Astrocyte of the cerebellum (primary cell): ENCODE data around the gene KCNAB1.

Experiments
- DNase-seq: peaks from one replicate; pipeline ENCODE4 v3.0.0-alpha.2; 2011; ENCODE audit warnings: low read depth
- H3K4me3 ChIP-seq: 2 replicates; pipeline ENCODE4 v1.5.1; 2011; ENCODE audit warnings: mild to moderate bottlenecking, low read depth, low read length, moderate library complexity
- CTCF ChIP-seq: IDR thresholded peaks from 2 replicates; pipeline ENCODE4 v1.5.1; 2012; ENCODE audit warnings: low read length, low read depth, moderate library complexity, mild to moderate bottlenecking; ENCODE audit errors: missing control alignments
- in situ Hi-C: cut with HindIII; loops from 2 replicates; pipeline ENCODE4 v1.10.0; 2017; ENCODE audit warnings: low sequenced_read_pairs

KCNAB1 gene

GRCh38 chr3:156551261-156551660, 430.9 kb downstream of the KCNAB1 start:
- no peak for DNase-seq
- no peak overlapping the region for H3K4me3 ChIP-seq
- no peak for TF ChIP-seq CTCF
- in situ Hi-C loops: no loop called here

- H3K4me3 ChIP-seq: no peak overlapping the region
- in situ Hi-C loops: no loop called here
- no peak for TF ChIP-seq CTCF
These were observed 431.4 kb downstream of the KCNAB1 start for GRCh38 chr3:156551746-156552145.

GRCh38 chr3:156552973-156553372, 432.6 kb downstream of the KCNAB1 start:
- TF ChIP-seq CTCF: no peak
- in situ Hi-C loops: no loop called here
- DNase-seq: no peak
- H3K4me3 ChIP-seq: peak overlapping the region; percentile 91

More at GRCh38 chr3:156551746-156552145, 431.4 kb downstream of the KCNAB1 start:
- peak; percentile 43 for DNase-seq

GRCh38 chr3:156553705-156554356, 433.5 kb downstream of the KCNAB1 start:
- peak overlapping the region; percentile 91 for H3K4me3 ChIP-seq
- TF ChIP-seq CTCF: no peak
- DNase-seq: peak; percentile 23
- in situ Hi-C loops: no loop called here

- no peak for TF ChIP-seq CTCF
- DNase-seq: no peak
- in situ Hi-C loops: no loop called here
- peak overlapping the region; percentile 91 for H3K4me3 ChIP-seq
These were observed 434.1 kb downstream of the KCNAB1 start for GRCh38 chr3:156554515-156554841.

GRCh38 chr3:156554842-156555687, 434.7 kb downstream of the KCNAB1 start, which contains the start of gene SSR3:
Gene SSR3, minus strand, starts transcription at chr3:156555117. Its CDS starts 28 bp downstream, at chr3:156555089.
- peak within 1 kb of the TSS; percentile 91 for H3K4me3 ChIP-seq
- in situ Hi-C loops: no loop called here
- TF ChIP-seq CTCF: peak; percentile 7
- peak; percentile 100 for DNase-seq
